ENCODE results near the gene TIPARP.

GRCh38 chr3:156742401-156742800, 68.0 kb downstream of the TIPARP start:
- TF ChIP-seq REST (IDR thresholded peaks at IDR 0.05; ENCODE audit: insufficient read depth in 1 of 2, low read depth in 2 of 2, low read length in 2 of 2) = no peak
- no peak for TF ChIP-seq TAF1 (IDR thresholded peaks at IDR 0.05; ENCODE audit: borderline replicate concordance, insufficient read depth, low read length)

Data from PFSK-1 (cell line).